Endothelial cell of umbilical vein (primary cell): ENCODE data around the gene GPR157. TPM values are rescaled to one million over a fixed set of nuclear protein-coding genes. Genes with fewer than 3 reads are reported as not detected.

ENCODE experiments used
- BruUV-seq: library from RNA; stranded (reverse); fragments of 400-500 nt; replicated peaks from 2 replicates; lab custom pipeline; 2021; lab: Mats Ljungman, UMichigan
- CTCF ChIA-PET: fragments of 300-600, 350-600 bp; sonication (Branson Sonifier 250); formaldehyde crosslinking; loops from one replicate; lab custom pipeline; 2021; ENCODE audit warnings: antibody characterized with exemption, inconsistent platforms; lab: Charles Lee
- POLR2A ChIA-PET: fragments of 300-600, 350-600 bp; sonication (Branson Sonifier 250); formaldehyde crosslinking; loops from one replicate; lab custom pipeline; 2021; ENCODE audit warnings: antibody characterized with exemption, inconsistent platforms; lab: Charles Lee
- DNase-seq: peaks from one replicate; pipeline ENCODE4 v3.0.0-alpha.2; 2011; ENCODE audit warnings: low read depth, low spot score
- FAIRE-seq: peaks from 2 replicates; lab custom pipeline; 2011; peaks lifted over from hg19 to GRCh38; lab: Jason Lieb, UNC
- H2AFZ ChIP-seq: 2 replicates; pipeline ENCODE4 v1.6.0; 2012; ENCODE audit warnings: low read depth, low read length, control low read depth, inconsistent platforms
- H3K27ac ChIP-seq: 2 replicates; pipeline ENCODE4 v1.5.1; 2011; ENCODE audit warnings: low read depth, mild to moderate bottlenecking, control low read depth, low read length, moderate library complexity; ENCODE audit not compliant: insufficient read depth
- H3K27me3 ChIP-seq, 2 experiments: 2 replicates each; pipeline versions ENCODE4 v1.6.0 to v1.6.1; 2011; ENCODE audit warnings: low read length in 2 of 2, mixed read lengths in 1 of 2; ENCODE audit not compliant: control insufficient read depth in 2 of 2, insufficient read depth in 2 of 2
- H3K36me3 ChIP-seq, 2 experiments: 2 replicates in 1 of 2; 3 replicates in 1 of 2; pipeline ENCODE4 v1.5.1; 2011; ENCODE audit warnings: low read length in 2 of 2, mild to moderate bottlenecking in 1 of 2, moderate library complexity in 1 of 2; ENCODE audit not compliant: control insufficient read depth in 2 of 2, insufficient read depth in 2 of 2; ENCODE audit errors: extremely low read depth in 1 of 2
- H3K4me1 ChIP-seq: 3 replicates; pipeline ENCODE4 v1.5.1; 2011; ENCODE audit warnings: mild to moderate bottlenecking, low read length; ENCODE audit not compliant: control insufficient read depth, insufficient read depth; ENCODE audit errors: extremely low read depth
- H3K4me2 ChIP-seq: 2 replicates; pipeline ENCODE4 v1.6.1; 2011; ENCODE audit warnings: low read length, control low read depth, mixed read lengths; ENCODE audit not compliant: insufficient read depth
- H3K4me3 ChIP-seq, 3 experiments: fragments of 200-600 bp in 1 of 3; sonication (generic), shearing (Covaris generic) in 1 of 3; replicated peaks in 1 of 3; 2 replicates each; pipeline ENCODE4 v1.5.1; 2011 to 2016; ENCODE audit warnings: control low read depth in 3 of 3, low read length in 3 of 3, mild to moderate bottlenecking in 2 of 3, inconsistent platforms in 1 of 3, low read depth in 1 of 3, moderate library complexity in 1 of 3; ENCODE audit not compliant: insufficient read depth in 1 of 3
- H3K79me2 ChIP-seq: 2 replicates; pipeline ENCODE4 v1.6.0; 2012; ENCODE audit warnings: low read length, inconsistent platforms; ENCODE audit not compliant: control insufficient read depth, insufficient read depth
- H3K9ac ChIP-seq: replicated peaks from 2 replicates; pipeline ENCODE3; 2011; ENCODE audit warnings: low read length, control low read depth; ENCODE audit not compliant: insufficient read depth; ENCODE audit errors: extremely low read depth
- H3K9me1 ChIP-seq: replicated peaks from 3 replicates; pipeline ENCODE4 v1.6.0; 2011; ENCODE audit warnings: mild to moderate bottlenecking, low read length; ENCODE audit not compliant: control insufficient read depth, insufficient read depth; ENCODE audit errors: extremely low read depth
- H3K9me3 ChIP-seq: replicated peaks from 2 replicates; pipeline ENCODE4 v1.5.1; 2012; ENCODE audit warnings: low read length, inconsistent platforms; ENCODE audit not compliant: control insufficient read depth, insufficient read depth
- H4K20me1 ChIP-seq: replicated peaks from 2 replicates; pipeline ENCODE3; 2011; ENCODE audit warnings: mild to moderate bottlenecking, low read length; ENCODE audit not compliant: control insufficient read depth, insufficient read depth; ENCODE audit errors: extremely low read depth
- EZH2 ChIP-seq: IDR thresholded peaks from 2 replicates; pipeline ENCODE4 v1.6.1; 2012; ENCODE audit warnings: borderline replicate concordance, low read depth, mild to moderate bottlenecking, moderate library complexity, low read length, inconsistent platforms; ENCODE audit not compliant: severe bottlenecking
- FOS ChIP-seq: IDR thresholded peaks from 2 replicates; pipeline ENCODE4 v1.6.1; 2011; ENCODE audit warnings: mild to moderate bottlenecking, low read length, moderate library complexity, borderline replicate concordance; ENCODE audit not compliant: insufficient read depth
- GATA2 ChIP-seq: IDR thresholded peaks from 2 replicates; pipeline ENCODE4 v1.7.0; 2011; ENCODE audit warnings: low read depth, mild to moderate bottlenecking, moderate library complexity, mixed read lengths, low read length; ENCODE audit not compliant: insufficient read length, insufficient read depth
- dilution Hi-C: fragments of 300-500 bp; cut with MboI; formaldehyde crosslinking; loops from one replicate; pipeline ENCODE4 v1.15.0; 2019; ENCODE audit warnings: low sequenced_read_pairs; ENCODE audit not compliant: extremely low pct_ligation_motif_present
- intact Hi-C: fragments of 100-400 bp; cut with micrococcal nuclease; formaldehyde crosslinking; loops from one replicate; pipeline ENCODE4 v1.10.0; 2022
- polyA plus RNA-seq, 4 experiments: library from polyadenylated mRNA; depleted of rRNA in 3 of 4; stranded (reverse) in 3 of 4; unstranded in 1 of 4; fragments of >200 nt; gene quantifications; 2 replicates each; pipeline versions ENCODE4 v1.2.1 to v1.2.3, GENCODE V29; 2011 to 2012; ENCODE audit warnings: missing spikeins in 1 of 4
- total RNA-seq: library from RNA; stranded (reverse); gene quantifications from 2 replicates; pipeline ENCODE4 v1.2.3, GENCODE V29; 2021
- TF ChIP-seq, protein P1 (sequence below), 2 donors: IDR thresholded peaks; 1 replicate in 1 of 2; 2 replicates in 1 of 2; pipeline ENCODE4 v1.5.1; 2011; ENCODE audit warnings: low read length in 2 of 2, mild to moderate bottlenecking in 2 of 2, moderate library complexity in 2 of 2, control low read depth in 1 of 2, inconsistent platforms in 1 of 2, low read depth in 1 of 2; ENCODE audit not compliant: insufficient read depth in 1 of 2; ENCODE audit errors: extremely low read depth in 1 of 2

GPR157 gene
- total and polyA plus RNA-seq, 2 donors (not counting 3 experiments of a cell fraction or from before 2014, with no cell fraction given) = 1.0 to 6.5 TPM

DNA sequence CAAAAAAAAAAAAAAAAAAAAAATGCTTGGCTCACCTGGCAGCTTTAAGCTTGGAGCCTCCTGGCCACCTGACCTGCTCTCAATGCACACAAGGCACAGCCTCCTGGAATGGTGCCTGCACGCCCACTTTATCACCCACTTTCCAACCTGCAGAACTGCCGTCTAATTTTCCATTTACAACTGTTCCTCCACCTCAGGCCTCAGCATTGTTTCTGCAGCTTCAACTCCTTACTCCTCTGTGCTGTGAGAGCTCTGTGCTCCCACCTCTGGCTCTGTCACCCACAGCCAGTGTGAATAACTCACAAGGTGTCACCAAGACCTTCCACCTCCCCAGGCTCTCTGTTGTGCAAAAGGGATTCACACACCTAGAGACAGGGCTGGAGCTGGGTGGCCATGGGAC lies 38.7 kb upstream of the GPR157 start:
- H3K4me1 ChIP-seq = peaks cover 34% of the 10 kb centered on the region
- intact Hi-C loops = no loop called here

More for the DNA sequence above, 38.7 kb upstream of the GPR157 start:
- H3K79me2 ChIP-seq = peaks cover 87% of the 10 kb centered on the region
- no peak for DNase-seq
- H3K9me3 ChIP-seq = no peaks in the 10 kb centered on the region
- no peak overlapping the region for H3K9ac ChIP-seq
- no peaks in the 10 kb centered on the region for H3K27me3 ChIP-seq
- no peak overlapping the region for H3K4me3 ChIP-seq
- peaks cover 0 to 10% of the 10 kb centered on the region in 2 experiments for H3K36me3 ChIP-seq
- no TSS peak for BruUV-seq
- ChIA-PET CTCF (interaction anchor here (0.6 to 3.3 kb wide), 4 partner anchors 13 to 37 kb away, joined by 3 to 23 read pairs (median 6); no protein-coding TSS in a partner anchor), POLR2A (no interaction called here)
- no peaks in the 10 kb centered on the region for H4K20me1 ChIP-seq
- no peak overlapping the region for H2AFZ ChIP-seq
- no peak overlapping the region for H3K27ac ChIP-seq
- FAIRE-seq = no peak
- H3K4me2 ChIP-seq = no peak overlapping the region
- TF ChIP-seq, protein P1, sequence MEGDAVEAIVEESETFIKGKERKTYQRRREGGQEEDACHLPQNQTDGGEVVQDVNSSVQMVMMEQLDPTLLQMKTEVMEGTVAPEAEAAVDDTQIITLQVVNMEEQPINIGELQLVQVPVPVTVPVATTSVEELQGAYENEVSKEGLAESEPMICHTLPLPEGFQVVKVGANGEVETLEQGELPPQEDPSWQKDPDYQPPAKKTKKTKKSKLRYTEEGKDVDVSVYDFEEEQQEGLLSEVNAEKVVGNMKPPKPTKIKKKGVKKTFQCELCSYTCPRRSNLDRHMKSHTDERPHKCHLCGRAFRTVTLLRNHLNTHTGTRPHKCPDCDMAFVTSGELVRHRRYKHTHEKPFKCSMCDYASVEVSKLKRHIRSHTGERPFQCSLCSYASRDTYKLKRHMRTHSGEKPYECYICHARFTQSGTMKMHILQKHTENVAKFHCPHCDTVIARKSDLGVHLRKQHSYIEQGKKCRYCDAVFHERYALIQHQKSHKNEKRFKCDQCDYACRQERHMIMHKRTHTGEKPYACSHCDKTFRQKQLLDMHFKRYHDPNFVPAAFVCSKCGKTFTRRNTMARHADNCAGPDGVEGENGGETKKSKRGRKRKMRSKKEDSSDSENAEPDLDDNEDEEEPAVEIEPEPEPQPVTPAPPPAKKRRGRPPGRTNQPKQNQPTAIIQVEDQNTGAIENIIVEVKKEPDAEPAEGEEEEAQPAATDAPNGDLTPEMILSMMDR (IDR thresholded peaks at IDR 0.05; ENCODE audit: extremely low read depth in 1 of 2, insufficient read depth in 1 of 2, low read depth in 1 of 2, low read length in 2 of 2) = no peak
- TF ChIP-seq EZH2 (no peak), GATA2 (no peak), FOS (no peak)
- dilution Hi-C loops = no loop called here
- H3K9me1 ChIP-seq = no peaks in the 10 kb centered on the region
